CD4-positive, alpha-beta T cell treated with Interleukin-15 for 4 hours (primary cell): Measurements from ENCODE around the gene APOL6.
"Not testable (repeated sequence)": the region's sequence is repeated elsewhere in the genome, so short reads cannot be mapped to it uniquely, and the experiment has no call there.

Experiments
- DNase-seq: peaks from one replicate; pipeline ENCODE4 v3.0.0-alpha.2; 2020; ENCODE audit warnings: low spot score

The APOL6 gene

DNA sequence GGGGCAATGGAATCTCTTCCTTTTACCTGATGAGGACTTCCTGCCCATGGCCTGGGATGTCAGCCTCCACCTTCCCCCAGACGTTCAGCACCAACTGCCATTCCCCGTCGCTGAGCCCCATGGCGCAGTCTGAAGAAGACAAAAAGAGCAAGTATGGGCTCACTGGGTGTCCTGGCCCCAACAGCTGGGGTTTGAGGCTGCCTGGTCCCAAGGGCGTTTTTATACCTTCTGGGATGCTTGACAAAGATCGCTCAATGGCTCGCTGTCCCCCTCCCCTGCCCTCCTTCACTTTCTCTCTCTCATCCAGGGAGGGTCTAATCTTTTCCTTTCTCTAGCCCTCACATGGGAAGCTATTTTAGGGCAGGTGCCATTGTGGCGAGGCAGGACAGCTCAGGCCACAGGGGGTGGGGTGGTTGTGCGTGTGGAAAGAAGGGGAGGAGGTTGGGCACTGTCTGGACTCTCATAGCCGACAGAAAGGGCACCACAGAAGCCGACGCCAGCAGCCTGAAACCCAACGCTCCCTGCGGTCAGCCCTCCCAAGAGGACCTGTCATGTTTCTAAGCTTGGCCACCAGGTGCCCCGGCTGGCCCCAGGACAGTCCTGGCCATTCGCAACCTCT, 31.0 kb upstream of the APOL6 start, which contains the start of gene MB:
TSS of gene MB (minus strand) at position 193 of the 619 bp plus-strand sequence. CDS start at position 121, 72 bp downstream.
- no peak for DNase-seq

DNA sequence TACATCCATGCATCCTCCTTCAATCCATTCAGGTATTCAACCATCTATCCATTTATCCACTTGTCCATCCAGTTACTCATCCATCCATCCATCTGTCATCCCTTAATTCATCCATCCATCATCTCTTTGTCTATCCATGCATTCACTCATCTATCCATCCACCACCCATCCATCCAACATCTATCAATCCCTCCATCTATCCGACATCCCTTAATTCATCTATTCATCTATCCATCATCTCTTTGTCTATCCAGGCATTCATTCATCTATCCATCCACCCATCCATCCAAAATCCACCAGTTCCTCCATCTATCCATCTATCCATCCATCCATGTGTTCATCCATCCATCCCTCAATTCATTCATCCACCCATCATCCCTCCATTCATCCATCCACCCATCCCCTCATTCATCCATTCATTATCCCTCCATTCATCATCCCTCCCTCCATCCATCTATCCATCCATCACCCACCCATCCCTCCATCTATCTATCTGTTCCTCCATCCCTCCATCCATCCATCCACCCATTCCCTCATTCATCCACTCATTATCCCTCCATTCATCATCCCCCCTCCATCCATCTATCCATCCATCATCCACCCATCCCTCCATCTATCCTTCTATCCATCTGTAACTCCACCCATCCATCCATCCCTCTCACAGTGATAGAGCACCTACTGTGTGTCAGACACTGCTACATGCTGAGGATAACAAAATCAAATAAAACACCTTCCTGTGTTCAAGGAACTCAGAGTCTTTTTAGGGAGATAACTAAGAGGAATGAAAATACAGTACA, 29.6 kb upstream of the APOL6 start:
- no peak for DNase-seq

DNA sequence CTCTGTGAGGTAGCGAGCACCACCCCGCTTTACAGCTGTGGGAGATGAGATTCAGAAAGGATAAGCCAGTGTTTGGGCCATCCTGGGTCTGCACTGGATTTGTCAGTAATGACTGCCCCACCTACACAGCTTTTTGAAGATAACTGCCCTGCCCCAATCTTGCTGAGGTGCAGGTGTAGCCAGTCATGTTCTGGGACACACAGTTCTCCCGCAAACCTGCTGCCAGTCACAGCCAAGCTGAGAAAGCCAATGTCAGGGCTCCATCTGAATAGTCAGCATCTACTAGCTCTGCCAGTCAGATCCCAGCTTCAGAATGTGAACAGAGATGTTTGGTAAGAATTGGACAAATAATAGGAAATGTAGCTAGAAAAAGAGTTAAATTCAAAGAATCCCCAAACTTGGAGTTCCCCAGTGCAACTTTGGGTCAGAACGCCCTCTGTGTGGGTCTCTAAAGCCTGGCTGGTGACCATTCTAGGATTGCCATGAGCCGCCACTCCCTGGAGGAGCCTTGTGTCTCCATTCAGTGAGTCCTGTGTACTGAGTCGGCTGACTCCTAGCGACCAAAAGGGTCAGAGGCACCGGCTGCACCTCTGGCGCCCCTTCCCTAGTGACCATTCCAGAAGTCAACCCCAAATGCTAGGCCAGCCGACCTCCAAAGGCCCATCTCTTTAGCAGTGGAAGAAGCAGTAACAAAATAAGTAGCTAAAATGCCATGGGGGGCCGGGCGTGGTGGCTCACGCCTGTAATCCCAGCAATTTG, 28.7 kb upstream of the APOL6 start:
- DNase-seq, result no peak

DNA sequence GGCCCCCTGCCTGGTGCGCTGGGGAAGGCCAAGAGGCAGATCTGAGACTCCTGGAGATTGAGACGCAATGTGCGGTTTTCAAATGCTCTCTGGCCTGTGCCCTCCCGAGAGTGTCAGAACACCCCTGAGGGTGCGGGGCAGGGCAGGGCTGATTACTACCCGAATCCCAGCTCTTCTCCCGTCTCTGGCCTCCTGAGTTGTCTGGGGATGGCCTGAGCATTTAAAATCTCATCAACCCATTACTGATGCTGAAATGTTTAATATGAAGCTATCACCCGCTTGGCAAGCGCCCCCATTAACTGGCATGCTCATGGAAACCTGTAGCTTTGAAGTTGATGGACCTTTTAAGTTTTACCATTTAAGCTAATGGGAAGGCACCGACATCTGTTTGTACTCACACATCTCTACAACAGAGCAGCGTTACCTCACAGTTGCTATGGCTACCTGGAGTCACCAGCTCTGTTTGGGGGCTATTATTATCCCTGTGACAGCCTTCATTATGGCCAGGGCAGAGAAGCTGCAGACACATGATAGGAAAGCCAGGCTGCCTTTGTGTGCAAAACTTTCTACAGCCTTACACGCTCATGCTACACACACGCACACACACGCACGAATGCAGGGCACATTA, 27.5 kb upstream of the APOL6 start:
- DNase-seq, result no peak

DNA sequence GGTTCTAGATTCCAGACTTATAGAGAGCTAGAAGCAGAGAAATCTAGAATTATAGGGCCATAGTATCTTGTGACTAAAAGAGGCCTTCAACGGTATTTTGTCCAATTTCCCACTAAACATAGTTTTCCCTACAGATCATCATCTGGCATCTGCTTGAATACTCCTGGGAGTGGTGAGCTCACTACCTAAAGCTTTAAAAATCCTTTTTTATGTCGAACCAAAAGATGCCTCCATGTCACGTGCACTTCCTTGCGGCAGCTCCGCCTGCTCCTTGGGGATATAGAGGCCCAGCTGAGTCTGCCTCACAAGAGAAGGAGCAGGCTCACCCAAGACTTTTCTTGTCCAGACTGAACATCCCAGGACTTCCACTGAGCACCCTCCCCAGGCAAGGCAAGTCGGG, 26.8 kb upstream of the APOL6 start:
- no peak for DNase-seq

DNA sequence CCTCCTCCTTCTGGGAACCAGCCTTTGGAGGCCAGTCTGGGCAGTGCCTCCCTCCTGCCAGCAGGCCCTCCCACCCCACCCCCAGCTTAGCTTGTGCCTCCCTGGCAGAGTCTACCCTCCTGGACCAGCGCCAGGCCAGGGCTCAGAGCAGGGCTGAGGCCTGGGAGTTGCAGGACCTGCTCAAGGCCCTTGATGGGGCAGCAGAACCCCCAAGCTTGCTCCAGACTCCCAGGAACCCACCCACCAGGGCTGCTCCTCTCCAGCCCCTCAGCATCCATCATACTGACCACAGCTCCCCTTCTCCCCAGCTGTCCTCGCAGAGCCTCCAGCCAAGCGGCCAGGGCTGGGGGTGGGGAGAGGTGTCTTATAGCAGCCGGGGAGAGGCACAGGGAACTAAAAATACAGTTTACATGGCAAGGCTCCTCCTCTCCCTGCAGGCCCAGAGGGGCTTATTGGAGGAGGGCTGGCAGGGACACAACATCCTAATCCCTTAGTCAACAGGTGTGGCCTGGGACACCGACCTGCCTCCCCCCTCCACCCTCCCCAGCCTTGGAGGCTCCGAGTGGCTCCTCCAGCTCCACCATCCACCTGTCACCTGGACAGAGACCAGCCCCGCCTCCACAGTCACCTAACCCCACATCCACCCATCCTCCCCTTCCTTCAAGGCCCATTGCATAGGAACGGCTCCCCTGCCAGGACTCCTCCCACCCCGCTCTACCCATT, 25.9 kb upstream of the APOL6 start:
- no peak for DNase-seq

DNA sequence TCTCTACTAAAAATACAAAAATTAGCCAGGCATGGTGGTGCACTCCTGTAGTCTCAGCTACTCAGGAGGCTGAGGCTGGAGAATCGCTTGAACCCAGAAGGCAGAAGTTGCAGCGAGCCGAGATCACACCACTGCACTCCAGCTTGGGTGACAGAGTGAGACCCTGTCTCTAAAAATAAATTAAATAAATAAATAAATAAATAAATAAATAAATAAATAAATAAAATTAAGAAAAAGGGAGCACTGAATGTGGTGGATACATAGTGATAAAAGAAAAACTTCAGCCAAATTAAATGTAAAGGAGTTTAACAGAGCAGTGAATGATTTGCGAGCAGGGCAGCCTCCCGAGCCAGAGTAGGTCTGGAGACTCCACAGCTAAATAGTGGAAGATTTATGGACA, 24.4 kb upstream of the APOL6 start:
- not testable (repeated sequence) for DNase-seq

DNA sequence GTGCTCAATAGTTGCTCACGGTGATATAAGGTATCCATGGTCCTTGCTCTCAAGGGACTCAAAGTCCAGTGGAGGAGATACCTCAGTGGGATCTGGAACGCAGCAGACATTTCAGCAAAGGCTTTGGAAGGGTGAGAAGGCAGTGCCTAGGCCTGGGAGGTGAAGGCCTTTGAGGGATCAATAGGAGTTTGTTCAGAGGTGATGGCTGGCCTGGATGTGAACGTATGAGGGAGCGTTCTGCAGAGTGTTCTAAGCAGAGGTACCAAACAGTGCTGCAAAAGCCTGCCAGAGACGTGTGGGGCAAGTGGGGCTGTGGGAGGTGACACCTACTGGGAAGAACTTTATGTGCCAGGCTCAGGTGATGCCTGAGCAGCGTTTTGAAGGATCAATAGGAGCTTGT, 23.7 kb upstream of the APOL6 start:
- no peak for DNase-seq

DNA sequence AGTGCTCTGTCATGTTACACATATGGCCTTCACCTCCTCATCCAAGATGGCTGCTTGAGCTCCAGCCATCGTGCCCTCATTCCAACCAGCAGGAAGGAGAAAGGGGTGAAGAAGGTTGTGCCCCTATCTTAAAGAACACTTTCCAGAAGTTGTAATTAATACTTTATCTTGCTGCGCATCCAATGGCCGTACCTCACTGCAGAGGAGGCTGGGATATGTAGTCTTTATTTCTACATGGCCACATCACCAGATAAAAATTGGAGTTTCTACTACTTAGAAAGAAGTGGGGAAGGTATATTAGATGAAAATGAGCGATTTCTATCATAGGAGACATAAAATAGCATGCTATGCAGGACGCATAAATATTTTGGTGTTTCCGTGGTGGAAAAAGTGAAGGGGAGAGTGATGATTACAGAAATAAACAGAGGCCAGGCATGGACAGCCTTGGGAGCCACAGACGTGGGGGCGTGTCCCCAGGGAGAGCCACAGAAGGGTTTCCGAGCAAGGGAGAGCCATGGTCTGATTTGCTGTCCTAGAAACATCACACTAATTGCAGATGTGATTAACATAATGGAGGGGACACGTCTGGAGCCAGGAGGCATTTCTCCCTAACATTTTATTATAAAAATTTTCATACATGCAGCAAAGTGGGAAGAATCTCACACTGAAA, 22.3 kb upstream of the APOL6 start:
- no peak for DNase-seq

DNA sequence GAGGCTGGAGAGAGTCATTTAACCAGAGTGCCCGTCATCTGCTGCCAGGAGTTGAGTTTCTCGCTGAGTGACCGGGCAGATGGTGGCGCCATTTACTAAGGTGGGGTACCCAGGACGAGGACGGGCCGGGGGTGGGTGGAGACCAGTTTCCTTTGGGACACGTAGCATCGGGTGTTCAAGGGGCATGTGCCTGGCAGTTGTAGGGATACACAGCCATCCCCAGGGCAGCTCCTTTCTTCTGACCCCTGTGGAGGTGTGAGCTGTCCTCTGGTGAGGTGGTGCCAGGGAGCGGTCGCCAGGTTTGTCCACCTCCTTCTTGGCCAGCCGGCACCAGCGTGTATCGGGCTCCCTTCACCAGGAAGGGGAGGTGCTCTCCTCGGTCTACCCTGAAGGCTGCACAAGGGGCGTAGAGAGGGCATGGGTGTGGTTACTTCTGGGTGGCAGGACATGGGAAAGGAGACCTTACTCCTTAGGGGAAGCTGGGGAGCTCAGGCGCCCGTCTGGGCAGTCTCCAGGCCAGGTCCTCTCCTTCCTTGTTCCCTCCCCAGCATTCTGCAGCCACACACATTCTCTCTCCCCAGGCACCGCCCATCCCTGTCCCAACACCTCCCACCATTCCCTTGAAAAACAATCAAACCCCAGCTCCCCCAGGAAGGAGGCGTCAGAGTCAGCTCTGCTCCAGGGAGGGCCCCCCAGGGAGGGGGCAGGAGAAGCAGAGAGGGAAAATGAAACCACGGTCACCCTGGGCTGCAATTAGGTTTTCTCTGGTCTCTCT, 20.8 kb upstream of the APOL6 start:
- peak; percentile 57 for DNase-seq

DNA sequence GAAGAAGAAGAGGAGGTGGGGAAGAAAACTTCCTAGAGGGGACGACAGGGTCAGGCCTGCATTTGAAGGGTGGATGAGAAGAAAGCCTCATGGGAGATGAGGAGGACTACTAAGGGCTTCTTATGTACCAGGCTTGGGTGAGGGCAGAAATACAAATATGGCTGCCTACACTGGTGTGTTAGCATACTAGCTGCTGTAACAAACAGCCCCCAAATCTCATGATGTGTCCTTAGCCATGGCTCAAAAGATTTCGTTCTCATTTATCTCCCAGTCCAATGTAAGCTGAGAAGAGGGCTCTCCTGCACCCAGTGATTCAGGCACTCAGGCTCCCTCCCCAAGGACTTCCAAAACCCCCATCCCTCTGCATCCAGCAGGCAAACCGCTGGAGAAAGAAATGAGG, 19.5 kb upstream of the APOL6 start:
- no peak for DNase-seq

DNA sequence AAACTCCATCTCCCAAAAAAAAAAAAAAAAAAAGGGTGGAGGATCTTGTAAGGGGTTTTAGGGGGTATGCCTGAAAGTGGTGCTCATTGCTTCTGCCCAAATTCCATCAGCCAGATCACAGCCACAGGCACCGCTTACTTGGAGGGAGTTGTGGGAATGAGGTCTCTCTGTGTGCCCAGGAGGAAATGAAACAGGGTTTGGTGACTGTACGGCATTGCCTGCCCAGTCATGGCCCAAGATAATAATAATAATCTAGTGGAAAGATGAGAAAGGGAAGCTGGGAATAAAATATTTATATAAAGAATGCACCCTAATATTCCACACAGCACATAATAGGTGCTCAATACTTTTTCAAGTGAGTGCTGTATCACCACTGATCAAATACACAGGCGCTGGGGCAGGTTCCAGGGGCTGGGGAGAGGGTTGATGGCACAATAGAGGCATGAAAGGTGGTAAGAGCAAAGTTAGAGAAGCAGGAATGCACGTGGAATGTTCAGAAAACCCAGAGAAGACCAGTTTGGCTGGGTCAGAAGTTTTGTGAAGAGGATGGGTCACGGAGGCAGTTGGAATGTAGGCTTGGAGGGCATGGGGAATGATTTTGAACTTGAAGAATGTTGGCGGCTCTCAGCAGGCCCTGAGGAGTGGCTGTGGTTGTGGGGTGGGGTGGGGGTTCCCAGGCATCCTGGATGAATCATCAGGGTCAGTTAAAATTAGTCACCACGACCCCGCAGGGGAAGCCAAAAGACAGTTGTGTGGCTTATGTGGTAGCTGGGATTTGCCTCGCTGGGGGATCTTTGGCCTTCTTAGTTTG, 18.6 kb upstream of the APOL6 start:
- peak; percentile 64 for DNase-seq

DNA sequence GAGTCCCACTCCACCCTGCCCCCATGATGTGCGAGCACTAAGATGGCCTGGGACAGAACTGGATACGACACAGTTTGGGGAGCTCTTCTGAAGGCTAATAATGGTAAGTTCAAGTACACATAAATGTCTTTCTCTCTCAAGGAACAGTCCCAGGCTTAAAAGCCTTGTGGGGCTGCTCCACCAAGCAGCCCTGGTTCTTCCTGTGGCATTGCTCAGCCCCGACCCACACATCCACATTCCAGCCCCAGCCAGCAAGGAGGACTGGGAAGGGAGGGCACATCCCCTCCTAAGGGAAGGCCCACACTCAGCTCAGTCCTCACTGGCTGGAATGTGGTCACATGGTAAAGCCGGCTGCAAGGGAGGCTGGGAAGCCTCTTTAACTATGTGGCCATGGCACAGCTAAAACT, 17.9 kb upstream of the APOL6 start:
- DNase-seq, result no peak

DNA sequence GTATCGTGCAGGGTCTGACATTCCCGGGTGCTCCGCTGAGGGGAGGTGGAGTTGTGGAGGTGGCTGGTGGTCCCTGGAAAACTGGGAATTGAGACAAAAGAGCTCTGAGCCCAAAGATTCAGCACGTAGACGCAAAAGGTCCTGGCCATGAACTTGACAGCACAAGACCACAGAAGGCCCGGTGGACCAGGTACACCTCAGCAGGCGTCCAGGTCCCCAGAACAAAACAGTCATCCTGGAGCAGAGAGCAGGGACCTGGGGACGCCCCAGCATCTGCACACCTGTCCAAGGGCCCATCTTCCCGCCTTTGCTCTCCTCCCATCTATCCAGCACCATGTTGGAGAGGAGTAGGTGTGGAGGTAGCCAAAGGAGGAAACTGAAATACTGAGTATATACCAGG, 17.4 kb upstream of the APOL6 start:
- DNase-seq, result no peak

DNA sequence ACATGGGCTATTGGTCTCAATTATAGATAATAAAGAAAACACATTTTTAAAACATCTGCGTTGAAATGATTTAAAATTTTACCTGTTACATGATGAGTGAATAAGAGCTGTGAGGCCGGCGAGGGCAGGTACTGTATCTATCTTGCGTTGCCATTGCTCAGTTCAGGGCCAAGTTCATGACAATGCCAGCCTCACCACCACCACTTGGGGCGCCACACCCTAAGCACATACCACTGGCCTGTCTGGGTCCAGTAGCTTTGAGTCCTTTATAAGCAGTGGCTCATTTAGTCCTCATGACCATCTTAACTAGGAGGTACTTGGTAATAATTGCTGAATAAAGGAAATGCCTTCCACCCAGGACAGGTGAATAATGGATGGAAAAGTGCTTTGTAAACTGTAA, 16.6 kb upstream of the APOL6 start:
- DNase-seq, result no peak

DNA sequence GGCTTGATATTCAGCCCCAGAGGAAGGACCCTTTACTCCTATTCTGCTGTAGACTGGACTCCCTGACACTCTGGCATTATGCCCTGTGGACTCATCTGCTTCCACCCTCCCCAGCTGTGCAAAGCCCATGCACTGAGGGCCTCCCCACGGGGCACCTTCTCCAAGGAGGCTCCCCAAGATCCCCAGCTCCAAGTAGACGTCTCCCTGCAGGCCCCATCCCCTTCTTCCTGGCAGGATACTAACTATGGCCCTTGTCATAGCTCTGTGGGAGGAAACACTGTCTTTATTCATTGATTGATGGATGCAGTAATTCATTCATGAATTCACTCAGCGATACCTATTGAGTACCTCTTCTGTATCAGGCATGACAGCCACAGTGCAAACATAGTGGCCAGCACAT, 15.3 kb upstream of the APOL6 start:
- no peak for DNase-seq

DNA sequence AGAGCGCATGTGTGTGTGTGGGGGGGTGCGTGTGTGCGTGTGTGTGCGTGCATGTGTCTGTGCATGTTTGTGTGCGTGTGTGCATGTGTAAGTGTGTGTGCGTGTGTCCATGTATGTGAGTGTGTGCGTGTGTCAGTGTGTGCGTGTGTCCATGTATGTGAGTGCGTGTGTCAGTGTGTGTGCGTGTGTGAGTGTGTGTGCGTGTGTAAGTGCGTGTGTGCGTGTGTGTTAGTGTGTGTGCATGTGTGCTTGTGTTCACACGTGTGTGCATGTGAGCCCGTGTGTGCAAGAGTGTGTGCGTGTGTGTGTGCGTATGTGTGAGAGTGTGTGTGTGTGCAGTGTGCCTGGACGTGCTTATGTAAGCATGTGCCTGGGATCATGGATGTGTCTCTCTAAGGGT, 14.7 kb upstream of the APOL6 start:
- DNase-seq, result no peak

DNA sequence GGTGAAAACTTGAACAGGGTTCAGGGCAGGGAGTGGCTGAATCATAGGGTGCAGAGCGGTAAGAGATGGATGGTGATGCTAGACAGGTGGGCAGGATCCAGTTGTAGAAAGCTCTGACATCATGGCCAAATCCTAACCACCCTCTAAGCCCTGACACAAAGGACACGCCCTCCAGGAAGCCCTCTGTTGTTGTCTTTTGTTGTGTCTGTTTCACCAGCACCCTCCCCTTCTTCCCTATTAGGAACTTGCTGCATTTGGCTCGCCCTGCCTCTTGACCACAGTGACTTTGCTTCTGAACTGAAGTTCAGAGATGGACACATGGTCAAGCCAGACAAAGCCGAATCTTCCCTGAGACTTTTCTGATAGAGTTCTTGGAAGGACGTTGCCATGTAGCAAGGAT, 14.2 kb upstream of the APOL6 start:
- no peak for DNase-seq

DNA sequence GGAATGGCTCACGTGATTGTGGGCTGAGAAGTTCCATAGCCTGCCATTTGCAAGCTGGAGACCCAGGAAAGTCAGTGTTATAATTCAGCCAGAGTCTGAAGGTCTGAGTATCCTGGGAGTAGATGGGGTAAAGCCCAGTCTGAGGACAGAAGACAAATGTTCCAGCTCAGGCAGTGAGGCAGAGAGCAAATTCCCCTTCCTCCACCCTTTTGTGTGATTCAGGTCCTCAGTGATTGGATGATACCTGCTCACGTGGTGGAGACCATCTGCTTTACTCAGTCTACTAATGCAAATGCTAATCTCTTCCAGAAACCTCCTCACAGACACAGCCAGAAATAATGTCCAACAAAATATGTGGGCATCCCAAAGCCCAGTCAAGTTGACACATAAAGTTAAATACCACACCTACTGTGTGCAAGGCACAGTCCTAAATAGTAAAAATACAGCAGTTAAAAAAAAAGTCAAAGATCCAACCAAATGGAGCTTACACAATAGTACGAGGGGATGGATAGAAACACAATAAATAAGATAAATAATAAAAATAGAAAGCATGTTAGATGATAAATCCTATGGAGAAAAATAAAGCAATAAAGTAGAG, 13.2 kb upstream of the APOL6 start:
- no peak for DNase-seq
